Left lung (tissue), 10 donors: Measurements from ENCODE around the gene CSTB. TPM values are rescaled to one million over a fixed set of nuclear protein-coding genes. Genes with fewer than 3 reads are reported as not detected.

Experiments used
- ATAC-seq: fragments of 200-7000 bp; cut with Tn5 transposase; one replicate; pipeline ENCODE4 v1.9.1; 2020; ENCODE audit warnings: moderate library complexity
- DNase-seq, 4 donors: peaks; one replicate each; pipeline ENCODE4 v3.0.0-alpha.2; 2013 to 2020
- H3K27ac ChIP-seq, 2 donors: fragments of 200-600 bp; sonication (generic) in 1 of 2; one replicate each; pipeline versions ENCODE4 v1.5.0 to v1.8.0; 2020 to 2021
- H3K27me3 ChIP-seq, 2 donors: fragments of 200-600 bp; sonication (generic) in 1 of 2; one replicate each; pipeline versions ENCODE4 v1.5.0 to v1.8.0; 2020 to 2021
- H3K36me3 ChIP-seq, 2 donors: fragments of 200-600 bp; sonication (generic) in 1 of 2; one replicate each; pipeline versions ENCODE4 v1.5.0 to v1.8.0; 2020 to 2021
- H3K4me1 ChIP-seq, 2 donors: fragments of 200-600 bp; one replicate each; pipeline ENCODE4 v1.8.0; 2021
- H3K4me3 ChIP-seq, 2 donors: fragments of 200-600 bp; sonication (generic) in 1 of 2; one replicate each; pipeline versions ENCODE4 v1.5.0 to v1.8.0; 2020 to 2021; ENCODE audit warnings: mild to moderate bottlenecking in 1 of 2
- H3K9me3 ChIP-seq, 2 donors: fragments of 200-600 bp; sonication (generic) in 1 of 2; one replicate each; pipeline versions ENCODE4 v1.5.0 to v1.8.0; 2020 to 2021
- intact Hi-C, 2 donors: fragments of 100-400 bp; cut with DNase I; formaldehyde crosslinking; loops; one replicate each; pipeline versions ENCODE4 v1.11.2 to v1.14.2; 2022
- polyA plus RNA-seq, 6 donors: library from polyadenylated mRNA; unstranded; fragments of 120-200 nt; gene quantifications; one replicate each; pipeline ENCODE4 v1.2.1, GENCODE V29; 2013; ENCODE audit not compliant: insufficient read length in 6 of 6
- total RNA-seq, 2 donors: library from RNA; stranded (reverse); fragmentation: NEBNext Ultra II Directional; extraction: Animal tissue kit (Norgen Biotek cat#: 25700); gene quantifications; one replicate each; pipeline ENCODE4 v1.2.1, GENCODE V29; 2021
- TF ChIP-seq, protein P1 (sequence below), 2 donors: fragments of 200-600 bp; sonication (generic) in 1 of 2; IDR thresholded peaks; one replicate each; pipeline versions ENCODE4 v1.5.0 to v1.8.0; 2021; ENCODE audit warnings: antibody characterized with exemption in 2 of 2
- donor health status: DM: no; HTN: yes; CAD: no.
- donor health status: DM: no; HTN: no; CAD: no.

Gene CSTB
- total and polyA plus RNA-seq, 8 donors = 36.5 to 133 (median 37.8) TPM

DNA sequence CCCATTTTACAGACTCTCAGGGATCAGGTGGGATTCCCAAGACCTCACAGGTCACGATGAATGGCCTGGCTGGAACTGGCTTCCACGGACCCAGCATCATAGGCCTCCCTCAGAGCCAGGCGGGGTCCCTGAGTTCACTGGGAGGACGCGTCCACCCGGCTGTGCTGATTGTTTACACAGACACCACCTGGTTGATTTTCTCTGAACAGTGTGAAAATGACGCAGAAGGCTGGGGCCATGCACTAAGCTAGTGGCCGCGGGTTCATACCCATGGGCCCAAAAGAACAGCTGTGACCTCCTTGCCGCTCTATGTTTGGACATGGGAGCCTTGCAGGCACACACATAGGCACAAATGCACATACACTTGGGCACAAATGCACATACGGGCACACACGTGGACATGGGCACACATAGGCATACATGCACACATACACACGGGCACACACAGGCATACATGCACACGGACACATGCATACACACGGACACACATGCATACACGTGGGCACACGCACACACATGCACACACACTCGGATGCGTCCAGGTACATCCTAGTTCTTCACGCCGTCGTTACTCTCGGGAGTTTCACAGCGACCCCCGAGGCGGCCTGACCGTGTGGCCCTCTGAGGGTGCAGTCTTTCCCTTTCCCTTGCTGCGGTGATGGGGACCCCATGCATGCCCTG lies 23.2 kb downstream of the CSTB start:
- Histone ChIP-seq H3K9me3 (no peaks in the 10 kb centered on the region), H3K27ac (no peak overlapping the region), H3K4me1 (peaks cover 0 to 15% of the 10 kb centered on the region in 2 donors), H3K4me3 (no peak overlapping the region), H3K27me3 (no peaks in the 10 kb centered on the region), H3K36me3 (peaks cover 0 to 100% of the 10 kb centered on the region in 2 donors)
- TF ChIP-seq, protein P1, sequence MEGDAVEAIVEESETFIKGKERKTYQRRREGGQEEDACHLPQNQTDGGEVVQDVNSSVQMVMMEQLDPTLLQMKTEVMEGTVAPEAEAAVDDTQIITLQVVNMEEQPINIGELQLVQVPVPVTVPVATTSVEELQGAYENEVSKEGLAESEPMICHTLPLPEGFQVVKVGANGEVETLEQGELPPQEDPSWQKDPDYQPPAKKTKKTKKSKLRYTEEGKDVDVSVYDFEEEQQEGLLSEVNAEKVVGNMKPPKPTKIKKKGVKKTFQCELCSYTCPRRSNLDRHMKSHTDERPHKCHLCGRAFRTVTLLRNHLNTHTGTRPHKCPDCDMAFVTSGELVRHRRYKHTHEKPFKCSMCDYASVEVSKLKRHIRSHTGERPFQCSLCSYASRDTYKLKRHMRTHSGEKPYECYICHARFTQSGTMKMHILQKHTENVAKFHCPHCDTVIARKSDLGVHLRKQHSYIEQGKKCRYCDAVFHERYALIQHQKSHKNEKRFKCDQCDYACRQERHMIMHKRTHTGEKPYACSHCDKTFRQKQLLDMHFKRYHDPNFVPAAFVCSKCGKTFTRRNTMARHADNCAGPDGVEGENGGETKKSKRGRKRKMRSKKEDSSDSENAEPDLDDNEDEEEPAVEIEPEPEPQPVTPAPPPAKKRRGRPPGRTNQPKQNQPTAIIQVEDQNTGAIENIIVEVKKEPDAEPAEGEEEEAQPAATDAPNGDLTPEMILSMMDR (IDR thresholded peaks at IDR 0.05) = no peak
- ATAC-seq (no peak), DNase-seq (no peak)
- intact Hi-C loops = no loop called here

GRCh38 chr21:43751955-43752591 lies 24.0 kb downstream of the CSTB start:
- H3K27ac ChIP-seq = no peak overlapping the region
- no peak overlapping the region for H3K4me3 ChIP-seq
- H3K4me1 ChIP-seq = peaks cover 0 to 6% of the 10 kb centered on the region in 2 donors
- DNase-seq = no peak
- ATAC-seq = no peak
- intact Hi-C loops = no loop called here
- TF ChIP-seq, protein P1 (IDR thresholded peaks at IDR 0.05) = no peak
- H3K27me3 ChIP-seq = no peaks in the 10 kb centered on the region
- no peaks in the 10 kb centered on the region for H3K9me3 ChIP-seq
- H3K36me3 ChIP-seq = peaks cover 0 to 100% of the 10 kb centered on the region in 2 donors

GRCh38 chr21:43750339-43751033 lies 25.6 kb downstream of the CSTB start:
- no peak overlapping the region for H3K27ac ChIP-seq
- TF ChIP-seq, protein P1 (IDR thresholded peaks at IDR 0.05) = no peak
- H3K4me3 ChIP-seq = no peak overlapping the region
- no peaks in the 10 kb centered on the region for H3K9me3 ChIP-seq
- no peaks in the 10 kb centered on the region for H3K4me1 ChIP-seq
- no peaks in the 10 kb centered on the region for H3K27me3 ChIP-seq
- intact Hi-C loops = no loop called here
- H3K36me3 ChIP-seq = peaks cover 0 to 100% of the 10 kb centered on the region in 2 donors
- ATAC-seq (no peak), DNase-seq (no peak)

- intact Hi-C loops = no loop called here
- H3K36me3 ChIP-seq = peaks cover 0 to 100% of the 10 kb centered on the region in 2 donors
- H3K27ac ChIP-seq = no peak overlapping the region
- ATAC-seq (no peak), DNase-seq (no peak)
- H3K9me3 ChIP-seq = no peaks in the 10 kb centered on the region
- H3K27me3 ChIP-seq = no peaks in the 10 kb centered on the region
- TF ChIP-seq, protein P1 (IDR thresholded peaks at IDR 0.05) = no peak
- H3K4me1 ChIP-seq = no peaks in the 10 kb centered on the region
- no peak overlapping the region for H3K4me3 ChIP-seq
Measured at GRCh38 chr21:43749651-43750262, 26.4 kb downstream of the CSTB start.

GRCh38 chr21:43748622-43749021 lies 27.5 kb downstream of the CSTB start:
- Histone ChIP-seq H3K4me3 (no peak overlapping the region), H3K4me1 (no peaks in the 10 kb centered on the region), H3K36me3 (peaks cover 0 to 100% of the 10 kb centered on the region in 2 donors), H3K27ac (no peak overlapping the region), H3K9me3 (no peaks in the 10 kb centered on the region), H3K27me3 (no peaks in the 10 kb centered on the region)
- TF ChIP-seq, protein P1 (IDR thresholded peaks at IDR 0.05) = no peak
- ATAC-seq (no peak), DNase-seq (no peak)
- intact Hi-C loops = no loop called here
